ENCODE measurements around the gene STAMBP.

Gene STAMBP

GRCh38 chr2:73836141-73836943 lies 7.6 kb downstream of the STAMBP start:
- no peaks in the 10 kb centered on the region for H3K9me3 ChIP-seq (ENCODE audit: control insufficient read depth in 1 of 2, low read length in 2 of 2)
- no peak overlapping the region for H3K4me3 ChIP-seq (ENCODE audit: low read depth in 1 of 2, low read length in 2 of 2)
- no peaks in the 10 kb centered on the region for H3K27me3 ChIP-seq (ENCODE audit: control insufficient read depth in 1 of 2, insufficient read depth in 2 of 2, low read length in 2 of 2)
- H3K27ac ChIP-seq (ENCODE audit: low read depth, low read length), result no peak overlapping the region
- peaks cover 0 to 2% of the 10 kb centered on the region in 2 donors for H3K4me1 ChIP-seq (ENCODE audit: control insufficient read depth in 1 of 2, insufficient read depth in 2 of 2, low read length in 2 of 2)
- no peak overlapping the region for H3K9ac ChIP-seq (ENCODE audit: low read depth in 1 of 2, low read length in 2 of 2)
- H3K36me3 ChIP-seq (ENCODE audit: control insufficient read depth in 1 of 2, insufficient read depth in 2 of 2, low read length in 2 of 2), result peaks cover 7 to 35% of the 10 kb centered on the region in 2 donors

- Histone ChIP-seq H3K36me3 (ENCODE audit: control insufficient read depth in 1 of 2, insufficient read depth in 2 of 2, low read length in 2 of 2) (peaks cover 3 to 25% of the 10 kb centered on the region in 2 donors), H3K27me3 (ENCODE audit: control insufficient read depth in 1 of 2, insufficient read depth in 2 of 2, low read length in 2 of 2) (no peaks in the 10 kb centered on the region), H3K4me1 (ENCODE audit: control insufficient read depth in 1 of 2, insufficient read depth in 2 of 2, low read length in 2 of 2) (peaks cover 8 to 17% of the 10 kb centered on the region in 2 donors), H3K27ac (ENCODE audit: low read depth, low read length) (no peak overlapping the region), H3K9ac (ENCODE audit: low read depth in 1 of 2, low read length in 2 of 2) (no peak overlapping the region), H3K4me3 (ENCODE audit: low read depth in 1 of 2, low read length in 2 of 2) (no peak overlapping the region), H3K9me3 (ENCODE audit: control insufficient read depth in 1 of 2, low read length in 2 of 2) (no peaks in the 10 kb centered on the region)
Observed at GRCh38 chr2:73837847-73838585, 9.3 kb downstream of the STAMBP start.

- Histone ChIP-seq H3K9ac (ENCODE audit: low read depth in 1 of 2, low read length in 2 of 2) (no peak overlapping the region), H3K4me1 (ENCODE audit: control insufficient read depth in 1 of 2, insufficient read depth in 2 of 2, low read length in 2 of 2) (peaks cover 8 to 17% of the 10 kb centered on the region in 2 donors), H3K27ac (ENCODE audit: low read depth, low read length) (peak overlapping the region; percentile 17), H3K27me3 (ENCODE audit: control insufficient read depth in 1 of 2, insufficient read depth in 2 of 2, low read length in 2 of 2) (no peaks in the 10 kb centered on the region), H3K4me3 (ENCODE audit: low read depth in 1 of 2, low read length in 2 of 2) (no peak overlapping the region), H3K9me3 (ENCODE audit: control insufficient read depth in 1 of 2, low read length in 2 of 2) (no peaks in the 10 kb centered on the region), H3K36me3 (ENCODE audit: control insufficient read depth in 1 of 2, insufficient read depth in 2 of 2, low read length in 2 of 2) (peaks cover 0 to 21% of the 10 kb centered on the region in 2 donors)
Observed at GRCh38 chr2:73838889-73839534, 10.3 kb downstream of the STAMBP start.

GRCh38 chr2:73839653-73840411 lies 11.1 kb downstream of the STAMBP start:
- Histone ChIP-seq H3K36me3 (ENCODE audit: control insufficient read depth in 1 of 2, insufficient read depth in 2 of 2, low read length in 2 of 2) (peaks cover 3 to 22% of the 10 kb centered on the region in 2 donors), H3K27me3 (ENCODE audit: control insufficient read depth in 1 of 2, insufficient read depth in 2 of 2, low read length in 2 of 2) (no peaks in the 10 kb centered on the region), H3K9ac (ENCODE audit: low read depth in 1 of 2, low read length in 2 of 2) (no peak overlapping the region), H3K4me1 (ENCODE audit: control insufficient read depth in 1 of 2, insufficient read depth in 2 of 2, low read length in 2 of 2) (peaks cover 8 to 17% of the 10 kb centered on the region in 2 donors), H3K9me3 (ENCODE audit: control insufficient read depth in 1 of 2, low read length in 2 of 2) (no peaks in the 10 kb centered on the region), H3K27ac (ENCODE audit: low read depth, low read length) (peak overlapping the region; percentile 17), H3K4me3 (ENCODE audit: low read depth in 1 of 2, low read length in 2 of 2) (no peak overlapping the region)

- no peaks in the 10 kb centered on the region for H3K27me3 ChIP-seq (ENCODE audit: control insufficient read depth in 1 of 2, insufficient read depth in 2 of 2, low read length in 2 of 2)
- peaks cover 8 to 17% of the 10 kb centered on the region in 2 donors for H3K4me1 ChIP-seq (ENCODE audit: control insufficient read depth in 1 of 2, insufficient read depth in 2 of 2, low read length in 2 of 2)
- H3K27ac ChIP-seq (ENCODE audit: low read depth, low read length), result no peak overlapping the region
- peaks cover 19 to 31% of the 10 kb centered on the region in 2 donors for H3K36me3 ChIP-seq (ENCODE audit: control insufficient read depth in 1 of 2, insufficient read depth in 2 of 2, low read length in 2 of 2)
- H3K9me3 ChIP-seq (ENCODE audit: control insufficient read depth in 1 of 2, low read length in 2 of 2), result no peaks in the 10 kb centered on the region
- no peak overlapping the region for H3K9ac ChIP-seq (ENCODE audit: low read depth in 1 of 2, low read length in 2 of 2)
- no peak overlapping the region for H3K4me3 ChIP-seq (ENCODE audit: low read depth in 1 of 2, low read length in 2 of 2)
Observed at GRCh38 chr2:73841912-73842738, 13.4 kb downstream of the STAMBP start.

GRCh38 chr2:73842739-73843019 lies 13.9 kb downstream of the STAMBP start:
- peak overlapping the region in 1 of 2 donors; percentile 3 for H3K4me3 ChIP-seq (ENCODE audit: low read depth in 1 of 2, low read length in 2 of 2)
- H3K36me3 ChIP-seq (ENCODE audit: control insufficient read depth in 1 of 2, insufficient read depth in 2 of 2, low read length in 2 of 2), result peaks cover 23 to 36% of the 10 kb centered on the region in 2 donors
- H3K27me3 ChIP-seq (ENCODE audit: control insufficient read depth in 1 of 2, insufficient read depth in 2 of 2, low read length in 2 of 2), result no peaks in the 10 kb centered on the region
- H3K4me1 ChIP-seq (ENCODE audit: control insufficient read depth in 1 of 2, insufficient read depth in 2 of 2, low read length in 2 of 2), result peaks cover 8 to 17% of the 10 kb centered on the region in 2 donors
- no peak overlapping the region for H3K27ac ChIP-seq (ENCODE audit: low read depth, low read length)
- no peaks in the 10 kb centered on the region for H3K9me3 ChIP-seq (ENCODE audit: control insufficient read depth in 1 of 2, low read length in 2 of 2)
- no peak overlapping the region for H3K9ac ChIP-seq (ENCODE audit: low read depth in 1 of 2, low read length in 2 of 2)

- Histone ChIP-seq H3K4me3 (ENCODE audit: low read depth in 1 of 2, low read length in 2 of 2) (no peak overlapping the region), H3K36me3 (ENCODE audit: control insufficient read depth in 1 of 2, insufficient read depth in 2 of 2, low read length in 2 of 2) (peaks cover 28 to 50% of the 10 kb centered on the region in 2 donors), H3K9ac (ENCODE audit: low read depth in 1 of 2, low read length in 2 of 2) (no peak overlapping the region), H3K27me3 (ENCODE audit: control insufficient read depth in 1 of 2, insufficient read depth in 2 of 2, low read length in 2 of 2) (no peaks in the 10 kb centered on the region), H3K4me1 (ENCODE audit: control insufficient read depth in 1 of 2, insufficient read depth in 2 of 2, low read length in 2 of 2) (peaks cover 8 to 17% of the 10 kb centered on the region in 2 donors), H3K9me3 (ENCODE audit: control insufficient read depth in 1 of 2, low read length in 2 of 2) (no peaks in the 10 kb centered on the region), H3K27ac (ENCODE audit: low read depth, low read length) (no peak overlapping the region)
Observed at GRCh38 chr2:73844087-73844486, 15.3 kb downstream of the STAMBP start.

- no peak overlapping the region for H3K9ac ChIP-seq (ENCODE audit: low read depth in 1 of 2, low read length in 2 of 2)
- no peak overlapping the region for H3K4me3 ChIP-seq (ENCODE audit: low read depth in 1 of 2, low read length in 2 of 2)
- H3K9me3 ChIP-seq (ENCODE audit: control insufficient read depth in 1 of 2, low read length in 2 of 2), result no peaks in the 10 kb centered on the region
- no peaks in the 10 kb centered on the region for H3K27me3 ChIP-seq (ENCODE audit: control insufficient read depth in 1 of 2, insufficient read depth in 2 of 2, low read length in 2 of 2)
- no peak overlapping the region for H3K27ac ChIP-seq (ENCODE audit: low read depth, low read length)
- peaks cover 44 to 93% of the 10 kb centered on the region in 2 donors for H3K36me3 ChIP-seq (ENCODE audit: control insufficient read depth in 1 of 2, insufficient read depth in 2 of 2, low read length in 2 of 2)
- peaks cover 5% of the 10 kb centered on the region in 2 donors for H3K4me1 ChIP-seq (ENCODE audit: control insufficient read depth in 1 of 2, insufficient read depth in 2 of 2, low read length in 2 of 2)
Observed at GRCh38 chr2:73850009-73850408, 21.2 kb downstream of the STAMBP start.

GRCh38 chr2:73851274-73851673 lies 22.5 kb downstream of the STAMBP start:
- no peak overlapping the region for H3K4me3 ChIP-seq (ENCODE audit: low read depth in 1 of 2, low read length in 2 of 2)
- peaks cover 5% of the 10 kb centered on the region in 2 donors for H3K4me1 ChIP-seq (ENCODE audit: control insufficient read depth in 1 of 2, insufficient read depth in 2 of 2, low read length in 2 of 2)
- H3K9ac ChIP-seq (ENCODE audit: low read depth in 1 of 2, low read length in 2 of 2), result no peak overlapping the region
- no peak overlapping the region for H3K27ac ChIP-seq (ENCODE audit: low read depth, low read length)
- H3K9me3 ChIP-seq (ENCODE audit: control insufficient read depth in 1 of 2, low read length in 2 of 2), result no peaks in the 10 kb centered on the region
- H3K27me3 ChIP-seq (ENCODE audit: control insufficient read depth in 1 of 2, insufficient read depth in 2 of 2, low read length in 2 of 2), result no peaks in the 10 kb centered on the region
- peaks cover 47 to 94% of the 10 kb centered on the region in 2 donors for H3K36me3 ChIP-seq (ENCODE audit: control insufficient read depth in 1 of 2, insufficient read depth in 2 of 2, low read length in 2 of 2)
